ENCODE measurements around the gene MSI1. TPM values are rescaled to one million over a fixed set of nuclear protein-coding genes. Genes with fewer than 3 reads are reported as not detected.

MSI1 gene
- total RNA-seq, 1 experiment from 2014 or later: 26.0 TPM

DNA sequence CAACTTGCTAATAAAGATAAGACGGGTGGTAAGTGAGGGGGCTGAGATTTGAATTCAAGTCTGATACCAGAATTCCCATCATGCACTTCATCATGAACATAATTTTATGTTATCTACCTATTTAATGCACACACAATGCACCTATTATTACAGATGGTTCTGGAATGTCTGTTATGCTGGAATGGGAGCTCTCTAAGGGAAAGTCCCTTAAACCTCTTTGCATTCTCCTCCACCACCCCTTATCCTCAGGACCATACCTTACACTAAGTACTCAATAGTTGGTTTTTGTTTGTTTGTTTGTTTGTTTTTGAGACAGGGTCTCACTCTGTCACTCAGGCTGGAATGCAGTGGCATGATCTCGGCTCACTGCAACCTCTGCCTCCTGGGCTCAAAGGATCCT, 7.0 kb upstream of the MSI1 start:
- Histone ChIP-seq H3K27ac (ENCODE audit: low read depth, low read length) (no peak overlapping the region), H3K9me2 (ENCODE audit: insufficient read depth) (no peaks in the 10 kb centered on the region), H4K20me1 (ENCODE audit: insufficient read depth) (no peaks in the 10 kb centered on the region), H3K4me3 (replicated peaks in 1 of 2; ENCODE audit: low read depth in 1 of 2, low read length in 2 of 2) (no peak overlapping the region), H3K27me3 (ENCODE audit: insufficient read depth, low read length) (0 out of 2 replicates have a peak, but pooled peaks cover 10% of the 10 kb centered on the region), H3K9ac (ENCODE audit: low read length) (no peak overlapping the region), H3K79me2 (ENCODE audit: insufficient read depth, low read length) (no peaks in the 10 kb centered on the region), H3K4me2 (ENCODE audit: low read length) (0 out of 2 replicates have a peak overlapping the region, but pooled peaks have one; percentile 17), H3K36me3 (ENCODE audit: control insufficient read depth in 1 of 2, insufficient read depth in 2 of 2, low read length in 2 of 2) (no peaks in the 10 kb centered on the region), H2AFZ (ENCODE audit: low read depth, low read length, poor library complexity, severe bottlenecking) (no peak overlapping the region), H3K9me3 (ENCODE audit: control insufficient read depth in 1 of 2, insufficient read depth in 1 of 2, low read depth in 1 of 2, low read length in 2 of 2) (no peaks in the 10 kb centered on the region), H3K4me1 (ENCODE audit: control insufficient read depth in 1 of 2, insufficient read depth in 2 of 2, low read length in 2 of 2) (peaks cover 0 to 20% of the 10 kb centered on the region in 2 experiments; a peak in 2 of 4 replicates)
- no TSS peak for BruUV-seq (replicated peaks)
- POLR2A ChIA-PET: interaction anchor here (0.7 kb wide), 1 partner anchor 61 kb away, joined by 4 read pairs; no protein-coding TSS in a partner anchor
- TF ChIP-seq CBX3 (IDR thresholded peaks at IDR 0.05; ENCODE audit: low read depth) (no peak), EZH2phosphoT487 (IDR thresholded peaks at IDR 0.05; ENCODE audit: borderline replicate concordance) (no peak), POLR2A (IDR thresholded peaks at IDR 0.05; ENCODE audit: borderline replicate concordance, extremely low read depth, insufficient read depth, insufficient read length) (no peak), YY1 (IDR thresholded peaks at IDR 0.05; ENCODE audit: extremely low read depth, insufficient replicate concordance, low read depth, low read length) (no peak), ELF1 (IDR thresholded peaks at IDR 0.05; ENCODE audit: borderline replicate concordance, low read depth) (no peak), ZNF274 (IDR thresholded peaks at IDR 0.05; ENCODE audit: low read depth, low read length) (no peak)
- TF ChIP-seq, protein P1, sequence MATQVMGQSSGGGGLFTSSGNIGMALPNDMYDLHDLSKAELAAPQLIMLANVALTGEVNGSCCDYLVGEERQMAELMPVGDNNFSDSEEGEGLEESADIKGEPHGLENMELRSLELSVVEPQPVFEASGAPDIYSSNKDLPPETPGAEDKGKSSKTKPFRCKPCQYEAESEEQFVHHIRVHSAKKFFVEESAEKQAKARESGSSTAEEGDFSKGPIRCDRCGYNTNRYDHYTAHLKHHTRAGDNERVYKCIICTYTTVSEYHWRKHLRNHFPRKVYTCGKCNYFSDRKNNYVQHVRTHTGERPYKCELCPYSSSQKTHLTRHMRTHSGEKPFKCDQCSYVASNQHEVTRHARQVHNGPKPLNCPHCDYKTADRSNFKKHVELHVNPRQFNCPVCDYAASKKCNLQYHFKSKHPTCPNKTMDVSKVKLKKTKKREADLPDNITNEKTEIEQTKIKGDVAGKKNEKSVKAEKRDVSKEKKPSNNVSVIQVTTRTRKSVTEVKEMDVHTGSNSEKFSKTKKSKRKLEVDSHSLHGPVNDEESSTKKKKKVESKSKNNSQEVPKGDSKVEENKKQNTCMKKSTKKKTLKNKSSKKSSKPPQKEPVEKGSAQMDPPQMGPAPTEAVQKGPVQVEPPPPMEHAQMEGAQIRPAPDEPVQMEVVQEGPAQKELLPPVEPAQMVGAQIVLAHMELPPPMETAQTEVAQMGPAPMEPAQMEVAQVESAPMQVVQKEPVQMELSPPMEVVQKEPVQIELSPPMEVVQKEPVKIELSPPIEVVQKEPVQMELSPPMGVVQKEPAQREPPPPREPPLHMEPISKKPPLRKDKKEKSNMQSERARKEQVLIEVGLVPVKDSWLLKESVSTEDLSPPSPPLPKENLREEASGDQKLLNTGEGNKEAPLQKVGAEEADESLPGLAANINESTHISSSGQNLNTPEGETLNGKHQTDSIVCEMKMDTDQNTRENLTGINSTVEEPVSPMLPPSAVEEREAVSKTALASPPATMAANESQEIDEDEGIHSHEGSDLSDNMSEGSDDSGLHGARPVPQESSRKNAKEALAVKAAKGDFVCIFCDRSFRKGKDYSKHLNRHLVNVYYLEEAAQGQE (IDR thresholded peaks at IDR 0.05; ENCODE audit: low read depth): no peak
- TF ChIP-seq, protein P2, sequence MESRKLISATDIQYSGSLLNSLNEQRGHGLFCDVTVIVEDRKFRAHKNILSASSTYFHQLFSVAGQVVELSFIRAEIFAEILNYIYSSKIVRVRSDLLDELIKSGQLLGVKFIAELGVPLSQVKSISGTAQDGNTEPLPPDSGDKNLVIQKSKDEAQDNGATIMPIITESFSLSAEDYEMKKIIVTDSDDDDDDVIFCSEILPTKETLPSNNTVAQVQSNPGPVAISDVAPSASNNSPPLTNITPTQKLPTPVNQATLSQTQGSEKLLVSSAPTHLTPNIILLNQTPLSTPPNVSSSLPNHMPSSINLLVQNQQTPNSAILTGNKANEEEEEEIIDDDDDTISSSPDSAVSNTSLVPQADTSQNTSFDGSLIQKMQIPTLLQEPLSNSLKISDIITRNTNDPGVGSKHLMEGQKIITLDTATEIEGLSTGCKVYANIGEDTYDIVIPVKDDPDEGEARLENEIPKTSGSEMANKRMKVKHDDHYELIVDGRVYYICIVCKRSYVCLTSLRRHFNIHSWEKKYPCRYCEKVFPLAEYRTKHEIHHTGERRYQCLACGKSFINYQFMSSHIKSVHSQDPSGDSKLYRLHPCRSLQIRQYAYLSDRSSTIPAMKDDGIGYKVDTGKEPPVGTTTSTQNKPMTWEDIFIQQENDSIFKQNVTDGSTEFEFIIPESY (IDR thresholded peaks at IDR 0.05; ENCODE audit: extremely low read depth, insufficient replicate concordance, low read length): no peak
- CTCF ChIA-PET: no interaction called here
- intact Hi-C loops (cut with micrococcal nuclease): loop anchor here (5.0 kb wide), 1 partner anchor 51 kb away; no protein-coding TSS in a partner anchor
- RAD21 ChIA-PET (ENCODE audit: low non-redundant PET in 1 of 2, low total read pairs in 2 of 2, uncharacterized antibody in 2 of 2, unreplicated experiment in 2 of 2): no interaction called here
- DNase-seq (ENCODE audit: low read depth, low spot score) (no peak), ATAC-seq (no peak)
